A172 (cell line): ENCODE measurements around the gene CLCN5. TPM values are rescaled to one million over a fixed set of nuclear protein-coding genes. Genes with fewer than 3 reads are reported as not detected.
A peak's percentile ranks its signal among the peaks of the same experiment; 100 is the strongest.
"Not testable (repeated sequence)": the region's sequence is repeated elsewhere in the genome, so short reads cannot be mapped to it uniquely, and the experiment has no call there.

Experiments used
- DNase-seq: peaks from one replicate; pipeline ENCODE4 v3.0.0-alpha.2; 2015; ENCODE audit warnings: low spot score
- total RNA-seq: library from RNA; depleted of rRNA; stranded (reverse); fragments of >200 nt; shearing (Covaris generic); gene quantifications from 2 replicates; pipeline ENCODE4 v1.2.3, GENCODE V29; 2014

Gene CLCN5
- total RNA-seq, 1 experiment from 2014 or later = 8.6 TPM

DNA sequence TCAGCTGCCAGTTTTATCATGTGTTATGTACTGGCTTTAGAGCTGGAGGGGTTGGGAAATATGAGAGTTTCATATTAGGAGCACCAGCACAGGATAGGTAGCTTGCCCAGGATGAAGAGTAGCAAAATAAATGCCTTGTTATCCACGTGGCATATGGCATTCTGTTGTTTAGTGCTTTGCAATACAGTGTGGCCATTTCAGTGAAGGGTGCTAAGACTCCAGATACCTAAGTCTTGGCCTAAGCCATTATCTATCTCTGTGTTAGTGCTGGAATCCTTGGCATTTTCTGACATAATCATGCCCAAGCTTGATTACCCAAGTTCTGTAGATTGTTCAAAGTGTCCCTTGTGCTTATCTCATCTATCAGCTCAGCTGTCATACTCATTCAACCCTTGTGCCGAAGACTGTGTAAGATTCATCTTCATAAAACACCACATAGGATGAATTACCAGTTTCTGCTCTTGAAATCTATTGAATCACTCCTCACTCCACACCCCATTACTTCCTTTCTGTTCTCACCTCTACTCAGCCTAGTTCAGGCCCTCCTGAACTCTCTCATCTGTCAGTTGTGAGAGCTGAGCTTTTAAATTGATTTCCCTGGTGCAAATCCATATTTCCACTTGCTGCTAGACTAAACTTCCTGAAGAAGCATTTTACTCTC lies 73.5 kb downstream of the CLCN5 start:
- DNase-seq = no peak

DNA sequence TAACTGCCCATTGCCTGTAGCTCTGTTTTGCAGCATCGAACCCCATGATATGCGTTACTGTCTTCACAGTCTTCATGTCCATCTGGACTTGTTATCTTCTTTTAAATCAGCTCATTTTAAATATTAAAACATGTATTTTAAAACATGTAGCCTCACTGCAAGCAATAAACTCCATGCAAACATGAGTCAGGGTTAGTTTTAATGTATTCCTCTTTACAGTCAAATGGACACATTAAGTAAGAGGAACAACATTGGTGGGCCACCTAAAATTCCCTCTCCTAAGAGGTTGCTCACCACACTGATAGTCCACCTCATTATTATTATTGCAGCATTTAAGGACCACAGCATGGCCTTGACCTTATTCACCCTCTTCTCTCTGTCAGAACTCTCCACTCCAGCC lies 74.1 kb downstream of the CLCN5 start:
- DNase-seq = no peak

DNA sequence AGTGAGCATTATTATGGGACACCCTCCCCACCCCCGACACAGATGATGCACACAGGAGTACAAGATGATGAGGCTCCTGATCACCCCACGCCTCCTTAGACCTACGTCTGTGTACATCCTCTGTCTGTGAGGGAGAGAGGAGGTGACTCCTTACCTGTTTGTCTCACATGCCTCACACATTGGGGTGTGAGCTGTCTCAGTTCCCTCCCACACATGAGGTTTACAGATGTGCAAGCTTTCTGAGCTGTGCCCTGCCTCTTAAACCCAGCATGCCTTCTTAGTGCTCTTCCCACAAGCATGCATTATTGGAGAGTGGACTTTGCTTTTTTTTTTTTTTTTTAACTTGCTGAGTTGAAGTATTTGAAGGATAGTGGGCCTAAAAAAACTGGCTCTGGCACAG lies 76.7 kb downstream of the CLCN5 start:
- DNase-seq = no peak

GRCh38 chrX:50000937-50001542 lies 78.6 kb downstream of the CLCN5 start:
- no peak for DNase-seq

- no peak for DNase-seq
These were observed 79.8 kb downstream of the CLCN5 start for GRCh38 chrX:50002067-50002714.

DNA sequence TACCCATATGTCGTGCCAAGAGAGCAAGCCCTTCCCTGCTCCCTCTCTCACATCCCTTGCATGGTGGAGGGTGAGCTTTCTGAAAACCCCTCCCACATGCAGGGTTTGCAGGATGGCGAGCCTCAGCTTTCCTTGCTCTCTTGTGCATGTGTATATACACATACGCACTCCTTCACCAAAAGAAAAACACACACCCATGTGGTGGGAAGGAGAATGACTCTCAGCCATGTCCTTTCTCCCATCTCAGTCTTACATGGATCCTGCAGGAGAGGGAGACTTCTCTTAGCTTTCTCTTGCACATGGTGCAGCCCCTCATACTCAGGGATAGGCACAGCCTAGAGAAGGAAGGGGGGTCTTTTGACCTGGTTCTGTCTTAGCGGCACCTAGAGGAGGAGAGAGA lies 81.1 kb downstream of the CLCN5 start:
- no peak for DNase-seq

DNA sequence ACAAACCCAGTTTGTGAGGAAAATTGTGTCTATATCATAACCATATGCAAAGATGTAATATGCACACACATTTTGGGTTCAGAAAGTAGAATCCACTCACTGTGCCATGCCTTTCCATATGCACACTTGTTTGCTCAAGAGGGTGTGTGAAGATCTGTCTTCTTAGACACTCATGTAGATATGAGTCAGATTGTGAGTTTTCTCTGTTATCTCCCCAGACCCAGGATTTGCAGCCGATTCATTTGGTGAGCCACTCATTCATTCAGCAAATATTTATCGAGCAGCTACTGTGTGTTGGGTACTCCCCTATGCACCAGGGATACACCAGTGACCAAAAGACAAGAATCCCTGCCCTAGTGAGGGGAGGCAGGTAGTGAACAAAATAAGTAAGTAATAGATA lies 81.5 kb downstream of the CLCN5 start:
- DNase-seq = no peak

- not testable (repeated sequence) for DNase-seq
These were observed 103.2 kb downstream of the CLCN5 start for GRCh38 chrX:50025591-50025990.

DNA sequence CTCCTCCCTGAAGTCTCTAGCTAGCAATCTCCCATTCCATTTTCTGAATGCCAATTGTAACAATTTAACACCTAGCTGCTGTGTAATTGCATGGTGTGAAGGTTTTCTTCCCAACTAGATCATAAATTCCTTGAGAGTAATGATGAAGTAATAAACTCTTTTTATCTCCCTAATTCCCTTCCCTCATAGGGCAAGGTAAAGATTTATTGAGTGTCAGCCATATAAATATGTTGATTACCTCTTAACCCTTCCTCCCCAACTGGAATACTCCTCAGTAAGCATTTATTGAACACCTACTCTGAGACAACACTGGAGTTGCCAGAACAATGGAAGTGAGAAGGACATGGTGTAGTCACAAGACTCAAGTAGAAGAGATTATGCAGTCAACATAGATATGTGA lies 112.7 kb downstream of the CLCN5 start:
- DNase-seq = no peak

GRCh38 chrX:50036426-50036825 lies 114.0 kb downstream of the CLCN5 start:
- DNase-seq = no peak

- DNase-seq = no peak
These were observed 123.4 kb downstream of the CLCN5 start for GRCh38 chrX:50045823-50046222.

GRCh38 chrX:50049228-50049627 lies 126.8 kb downstream of the CLCN5 start:
- DNase-seq = no peak

DNA sequence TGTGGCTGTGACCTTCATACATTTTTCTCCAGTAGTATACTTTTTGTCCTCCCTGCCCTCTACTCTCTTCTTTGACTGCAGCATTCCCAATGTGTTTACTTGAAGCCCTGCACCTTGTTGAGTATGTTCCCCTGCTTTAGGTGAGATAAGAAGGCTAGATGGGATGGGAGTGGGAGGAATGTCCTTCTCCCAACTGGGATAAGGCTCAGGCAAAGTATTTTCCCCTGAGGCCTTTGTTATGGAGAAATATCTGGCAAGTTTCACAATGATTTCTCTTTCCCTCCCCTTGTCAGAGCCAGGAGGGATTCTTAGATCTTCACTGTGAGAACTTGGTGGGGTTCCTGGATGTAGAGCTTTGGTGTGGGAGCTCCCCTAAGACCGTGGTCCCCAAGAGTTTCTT lies 131.8 kb downstream of the CLCN5 start:
- no peak for DNase-seq

DNA sequence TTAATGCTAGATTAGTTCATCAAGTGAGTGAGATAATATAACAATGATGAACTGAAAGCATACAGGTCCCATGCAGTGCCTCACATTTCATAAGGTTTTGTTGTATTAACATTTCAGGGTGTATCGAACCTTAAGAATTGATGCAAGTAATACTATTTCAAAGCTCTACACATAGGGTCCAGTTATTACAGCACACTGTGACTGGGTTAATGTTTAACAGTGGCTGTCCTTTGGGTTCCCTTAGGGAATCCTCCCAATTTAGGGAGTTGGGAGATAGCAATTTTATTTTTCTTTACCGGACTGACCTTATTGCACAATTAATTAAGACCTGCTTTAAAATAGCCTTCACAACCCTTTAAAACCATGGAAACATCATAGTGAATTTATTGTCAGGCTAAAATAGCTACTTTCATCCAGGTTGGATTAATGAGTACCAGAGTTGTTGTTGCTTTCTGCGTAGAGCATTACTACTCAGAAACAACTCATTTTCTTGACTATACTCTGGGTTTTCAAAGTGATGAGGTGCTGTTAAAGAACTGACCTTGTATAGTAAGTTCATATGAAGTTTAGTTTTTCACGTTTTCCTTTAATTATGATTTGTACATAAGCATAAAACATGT lies 144.0 kb downstream of the CLCN5 start:
- no peak for DNase-seq

DNA sequence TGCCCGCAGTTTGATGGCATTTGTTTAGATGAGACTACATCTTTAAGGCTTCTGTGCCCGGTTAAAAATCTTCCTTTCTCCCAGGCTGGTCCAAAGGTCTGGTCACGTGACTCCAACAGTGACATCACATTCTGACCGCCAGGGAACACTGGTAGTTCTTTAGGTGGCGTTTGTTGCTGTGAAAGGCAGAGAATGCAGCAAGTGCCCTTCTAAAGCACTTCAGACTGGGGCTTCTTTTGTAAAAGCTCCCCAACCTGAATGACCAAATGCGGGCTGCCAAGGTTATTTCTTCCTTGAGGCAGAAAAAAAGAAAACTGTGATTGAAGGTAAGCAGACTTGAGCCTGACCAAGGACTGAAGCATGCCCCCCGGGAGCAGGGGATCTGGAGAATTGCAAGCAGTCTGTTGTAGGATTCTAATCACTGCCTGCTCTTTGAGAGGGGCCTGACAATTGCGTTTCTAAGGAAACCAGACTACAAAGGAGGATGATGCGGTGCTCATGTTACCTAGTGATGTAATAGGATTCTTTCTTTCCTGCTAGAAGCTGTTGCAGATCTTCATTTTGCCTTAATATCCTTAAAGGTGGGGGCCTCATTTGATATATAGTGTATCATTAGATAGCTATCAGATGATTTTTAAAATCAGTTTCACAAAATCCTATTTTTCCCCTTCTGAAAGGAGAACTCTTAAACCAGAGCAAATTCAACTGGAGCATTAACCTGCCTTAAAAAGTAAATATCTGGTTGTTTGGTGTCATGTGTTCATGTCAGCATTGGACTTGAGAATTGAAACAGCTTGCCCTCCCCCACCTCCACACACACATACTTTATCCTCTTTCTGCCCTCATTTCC lies 145.3 kb downstream of the CLCN5 start:
- peak; percentile 47 for DNase-seq

GRCh38 chrX:50068285-50068563 lies 145.8 kb downstream of the CLCN5 start:
- DNase-seq = no peak

GRCh38 chrX:50068893-50069292 lies 146.5 kb downstream of the CLCN5 start:
- DNase-seq = no peak

GRCh38 chrX:50071494-50071893 lies 149.1 kb downstream of the CLCN5 start:
- DNase-seq = no peak

GRCh38 chrX:50072110-50072509 lies 149.7 kb downstream of the CLCN5 start:
- DNase-seq = no peak

GRCh38 chrX:50073601-50074000 lies 151.2 kb downstream of the CLCN5 start:
- no peak for DNase-seq

DNA sequence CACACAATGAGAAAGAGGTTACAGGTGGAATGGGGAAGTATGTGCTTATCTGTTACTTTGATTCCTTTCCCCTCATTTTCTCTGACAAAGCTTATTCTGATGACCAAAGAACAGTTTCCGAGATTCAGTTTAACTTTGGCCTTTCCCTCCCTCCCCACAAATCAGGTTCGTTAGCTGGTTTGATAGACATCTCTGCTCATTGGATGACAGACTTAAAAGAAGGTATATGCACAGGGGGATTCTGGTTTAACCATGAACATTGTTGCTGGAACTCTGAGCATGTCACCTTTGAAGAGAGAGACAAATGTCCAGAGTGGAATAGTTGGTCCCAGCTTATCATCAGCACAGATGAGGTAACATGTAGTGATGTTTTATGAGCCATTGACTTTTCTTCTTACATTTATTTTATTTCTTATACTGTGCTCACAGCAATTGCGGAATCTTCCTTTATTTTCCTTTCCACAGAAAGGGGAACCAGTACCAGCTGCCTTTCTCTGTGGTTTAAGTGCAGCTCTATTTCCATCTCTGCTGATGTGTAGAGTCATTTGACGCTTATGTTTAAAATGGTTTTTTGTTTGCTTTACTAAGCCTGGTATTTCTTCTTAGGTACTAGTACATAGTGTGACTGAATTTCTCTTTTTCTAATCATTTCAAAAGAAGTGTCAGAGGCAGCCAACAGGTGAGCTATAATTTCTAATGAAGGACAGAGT lies 153.4 kb downstream of the CLCN5 start:
- DNase-seq = no peak
